ENCODE measurements around the gene NUP43. TPM values are rescaled to one million over a fixed set of nuclear protein-coding genes. Genes with fewer than 3 reads are reported as not detected.
"Not testable (repeated sequence)": the region's sequence is repeated elsewhere in the genome, so short reads cannot be mapped to it uniquely, and the experiment has no call there.

NUP43 gene
- total and polyA plus RNA-seq, 2 of the 13 experiments (the other 11 are each of a cell fraction or from before 2014, with no cell fraction given), result 38.9 to 85.1 TPM

GRCh38 chr6:149749082-149749593 is 2.8 kb upstream of the NUP43 start:
- H3K36me3 ChIP-seq (replicated peaks in 1 of 2; ENCODE audit: control insufficient read depth in 1 of 2, insufficient read depth in 2 of 2, low read length in 2 of 2); in situ Hi-C loops (cut with HindIII; ENCODE audit: extremely low pct_ligation_motif_present, low pct_unique_long_range_greater_than_20kb); H3K9me3 ChIP-seq (ENCODE audit: low read length); CTCF ChIA-PET (ENCODE audit: low intra/inter-chr PET ratio, low total read pairs); DNase-seq (ENCODE audit: low spot score); H3K27me3 ChIP-seq (ENCODE audit: control insufficient read depth in 1 of 2, insufficient read depth in 2 of 2, low read length in 2 of 2): not testable (repeated sequence)
- Histone ChIP-seq H3K4me1 (ENCODE audit: insufficient read depth, low read length) (peaks cover 59% of the 10 kb centered on the region), H4K20me1 (ENCODE audit: insufficient read depth, low read length) (peaks cover 20% of the 10 kb centered on the region), H3K4me2 (ENCODE audit: low read depth, low read length) (peak overlapping the region; percentile 100), H3K79me2 (ENCODE audit: insufficient read depth, low read length) (peaks cover 63% of the 10 kb centered on the region), H3K9ac (ENCODE audit: insufficient read depth, low read depth, low read length) (peak overlapping the region; percentile 95), H3K4me3 (replicated peaks in 1 of 3; ENCODE audit: insufficient read depth in 1 of 3, low read depth in 2 of 3, low read length in 3 of 3) (peak overlapping the region; percentile 70 to 96 (median 95)), H3K27ac (ENCODE audit: extremely low read length, insufficient read depth, low read length) (peak overlapping the region; percentile 99), H2AFZ (ENCODE audit: low read length) (peak overlapping the region; percentile 99)
- BruUV-seq (replicated peaks), result TSS peak; percentile 78
- intact Hi-C loops (cut with micrococcal nuclease; ENCODE audit: unreplicated experiment), result loop anchor here (5.0 kb wide), 1 partner anchor 113 kb away; the partner anchor contains the start of gene LRP11
- WGBS (ENCODE audit: low lambda C conversion rate), result no CpG with 5 or more reads among the region's 38 CpGs
- FAIRE-seq (peak; percentile 88), ATAC-seq (peak; percentile 55)
- POLR2A ChIA-PET, result interaction anchor here (0.7 to 7.6 kb wide), 5 partner anchors 14 to 106 kb away, joined by 3 to 77 read pairs (median 8); partner anchors contain the start of gene LATS1
- TF ChIP-seq KAT7 (CRISPR knock-in tag; IDR thresholded peaks at IDR 0.05; ENCODE audit: borderline replicate concordance), result peak; percentile 12
- peak; percentile 80; the same call in 1 of the 2 replicates for TF ChIP-seq ZNF670 (CRISPR knock-in tag; IDR thresholded peaks at IDR 0.05; ENCODE audit: borderline replicate concordance)
- peak; percentile 26; the same call in 1 of the 2 replicates for TF ChIP-seq ZNF160 (CRISPR knock-in tag; IDR thresholded peaks at IDR 0.05)
- TF ChIP-seq MAFF (IDR thresholded peaks at IDR 0.05; ENCODE audit: low read depth, low read length), result peak; percentile 30; the same call in 1 of the 2 replicates
- peak; percentile 63; the same call in 1 of the 2 replicates for TF ChIP-seq HMGXB3 (CRISPR knock-in tag; IDR thresholded peaks at IDR 0.05; ENCODE audit: borderline replicate concordance)
- 0 out of 2 replicates have a peak, but pooled peaks have one; percentile 13 for TF ChIP-seq ZNF766 (CRISPR knock-in tag; IDR thresholded peaks at IDR 0.05; ENCODE audit: borderline replicate concordance)
- TF ChIP-seq ZFP82 (CRISPR knock-in tag; IDR thresholded peaks at IDR 0.05; ENCODE audit: borderline replicate concordance), result 0 out of 2 replicates have a peak, but pooled peaks have one; percentile 63
- peak; percentile 79; the same call in 1 of the 2 replicates for TF ChIP-seq ZFY (CRISPR knock-in tag; IDR thresholded peaks at IDR 0.05)
- peak; percentile 49; the same call in 1 of the 2 replicates for TF ChIP-seq REPIN1 (CRISPR knock-in tag; IDR thresholded peaks at IDR 0.05; ENCODE audit: borderline replicate concordance, low read depth)
- 0 out of 2 replicates have a peak, but pooled peaks have one; percentile 23 for TF ChIP-seq NFIC (IDR thresholded peaks at IDR 0.05; ENCODE audit: low read length)
- TF ChIP-seq ZNF761 (CRISPR knock-in tag; conservative IDR thresholded peaks at IDR 0.05), result 0 out of 2 replicates have a peak, but pooled peaks have one; percentile 11
- peak; percentile 54 for TF ChIP-seq ZNF563 (CRISPR knock-in tag; IDR thresholded peaks at IDR 0.05)
- 0 out of 2 replicates have a peak, but pooled peaks have one; percentile 59 for TF ChIP-seq MAF1 (CRISPR knock-in tag; IDR thresholded peaks at IDR 0.05; ENCODE audit: borderline replicate concordance)
- peak; percentile 2 for TF ChIP-seq ELF1 (CRISPR knock-in tag; IDR thresholded peaks at IDR 0.05)
- TF ChIP-seq MED1 (CRISPR knock-in tag; IDR thresholded peaks at IDR 0.05), result peak; percentile 63; the same call in 1 of the 2 replicates
- TF ChIP-seq RARA (CRISPR knock-in tag; IDR thresholded peaks at IDR 0.05), result peak; percentile 31; the same call in 1 of the 2 replicates
- TF ChIP-seq ZNF816 (CRISPR knock-in tag; IDR thresholded peaks at IDR 0.05; ENCODE audit: borderline replicate concordance), result 0 out of 2 replicates have a peak, but pooled peaks have one; percentile 50
- 0 out of 2 replicates have a peak, but pooled peaks have one; percentile 69 for TF ChIP-seq ZBTB25 (CRISPR knock-in tag; IDR thresholded peaks at IDR 0.05)
- 0 out of 2 replicates have a peak, but pooled peaks have one; percentile 14 for TF ChIP-seq ZNF790 (CRISPR knock-in tag; IDR thresholded peaks at IDR 0.05; ENCODE audit: borderline replicate concordance)
- TF ChIP-seq KLF11 (CRISPR knock-in tag; IDR thresholded peaks at IDR 0.05), result 0 out of 2 replicates have a peak, but pooled peaks have one; percentile 7

Measured in HepG2 (cell line).